T-cell (primary cell): Measurements from ENCODE around the gene CHD5. TPM values are rescaled to one million over a fixed set of nuclear protein-coding genes. Genes with fewer than 3 reads are reported as not detected.

Experiments
- ATAC-seq, 4 experiments: fragments of 200-7000 bp in 3 of 4; fragments of 150-1000 bp in 1 of 4; cut with Tn5 transposase; replicated peaks in 1 of 4; 1 replicate in 3 of 4; 2 replicates in 1 of 4; pipeline ENCODE4 v1.10.0; 2021; ENCODE audit warnings: moderate library complexity in 3 of 4, mild to moderate bottlenecking in 2 of 4, moderate number of reproducible peaks in 1 of 4
- CTCF ChIA-PET, 2 donors: fragments of 300-600 bp; sonication (Branson Sonifier 250); formaldehyde crosslinking; loops; one replicate each; lab custom pipeline; 2022; ENCODE audit warnings: antibody characterized with exemption in 2 of 2; lab: Charles Lee
- POLR2A ChIA-PET, 2 donors: fragments of 300-600 bp; sonication (Branson Sonifier 250); formaldehyde crosslinking; loops; one replicate each; lab custom pipeline; 2022; ENCODE audit warnings: antibody characterized with exemption in 2 of 2; lab: Charles Lee
- DNase-seq, 35 experiments: peaks; one replicate each; pipeline versions ENCODE4 v3.0.0 to v3.0.0-alpha.2; 2013 to 2023
- H3K27ac ChIP-seq: one replicate; pipeline ENCODE4 v1.5.1; 2013; ENCODE audit warnings: low read length
- H3K27me3 ChIP-seq, 2 experiments: replicated peaks in 1 of 2; 1 replicate in 1 of 2; 2 replicates in 1 of 2; pipeline versions ENCODE4 v1.6.1 to v1.7.0; 2013; ENCODE audit warnings: low read length in 1 of 2, mixed read lengths in 1 of 2; ENCODE audit not compliant: control insufficient read depth in 2 of 2, insufficient read depth in 2 of 2; ENCODE audit errors: extremely low read depth in 1 of 2
- H3K36me3 ChIP-seq, 2 donors: 1 replicate in 1 of 2; 2 replicates in 1 of 2; pipeline versions ENCODE4 v1.6.1 to v1.7.0; 2013; ENCODE audit warnings: low read length in 1 of 2; ENCODE audit not compliant: control insufficient read depth in 2 of 2, insufficient read depth in 1 of 2; ENCODE audit errors: extremely low read depth in 1 of 2
- H3K4me1 ChIP-seq, 2 experiments: 1 replicate in 1 of 2; 2 replicates in 1 of 2; pipeline versions ENCODE4 v1.6.1 to v1.7.0; 2013; ENCODE audit warnings: low read length in 2 of 2, mixed read lengths in 1 of 2; ENCODE audit not compliant: insufficient read depth in 2 of 2, control insufficient read depth in 1 of 2; ENCODE audit errors: extremely low read depth in 1 of 2
- H3K4me3 ChIP-seq, 2 donors: 1 replicate in 1 of 2; 2 replicates in 1 of 2; pipeline versions ENCODE4 v1.5.1 to v1.7.0; 2013; ENCODE audit warnings: mild to moderate bottlenecking in 2 of 2, low read length in 1 of 2, moderate library complexity in 1 of 2; ENCODE audit not compliant: control insufficient read depth in 1 of 2; ENCODE audit errors: extremely low read depth in 1 of 2
- H3K9me3 ChIP-seq: 2 replicates; pipeline ENCODE4 v1.7.0; 2013
- H3K27ac Mint-ChIP-seq, 2 donors: one replicate each; pipeline ENCODE4 v1.8.0; 2020 to 2021; ENCODE audit warnings: mild to moderate bottlenecking in 2 of 2, mixed read lengths in 2 of 2
- H3K27me3 Mint-ChIP-seq, 2 donors: one replicate each; pipeline ENCODE4 v1.8.0; 2021 to 2022; ENCODE audit warnings: mixed read lengths in 2 of 2
- H3K36me3 Mint-ChIP-seq: one replicate; pipeline ENCODE4 v1.8.0; 2021; ENCODE audit warnings: mixed read lengths
- H3K4me1 Mint-ChIP-seq, 3 donors: one replicate each; pipeline ENCODE4 v1.8.0; 2020 to 2022; ENCODE audit warnings: mixed read lengths in 3 of 3, mild to moderate bottlenecking in 1 of 3
- H3K4me3 Mint-ChIP-seq, 3 donors: one replicate each; pipeline ENCODE4 v1.8.0; 2020 to 2022; ENCODE audit warnings: mild to moderate bottlenecking in 3 of 3, mixed read lengths in 3 of 3, moderate library complexity in 3 of 3
- H3K9me3 Mint-ChIP-seq, 3 donors: one replicate each; pipeline ENCODE4 v1.8.0; 2020 to 2022; ENCODE audit warnings: mixed read lengths in 3 of 3
- WGBS: methylation state at CpG from one replicate; pipeline ENCODE4 v1.1.5; 2013; ENCODE audit warnings: missing lambda C conversion rate; ENCODE audit not compliant: insufficient coverage; 5-methylcytosine and 5-hydroxymethylcytosine counted together
- total RNA-seq, 35 experiments: library from RNA in 6 of 35; stranded (reverse) in 6 of 35; fragments of 120-200 nt in 1 of 35; gene quantifications; one replicate each; pipeline versions ENCODE4 v1.2.1 to v1.2.4 and lab custom pipeline; 2013 to 2026

Gene CHD5
- total RNA-seq, 5 donors from 2014 or later (not counting 1 experiment from before 2014, with no cell fraction given): 0.05 to 0.23 (median 0.16) TPM

DNA sequence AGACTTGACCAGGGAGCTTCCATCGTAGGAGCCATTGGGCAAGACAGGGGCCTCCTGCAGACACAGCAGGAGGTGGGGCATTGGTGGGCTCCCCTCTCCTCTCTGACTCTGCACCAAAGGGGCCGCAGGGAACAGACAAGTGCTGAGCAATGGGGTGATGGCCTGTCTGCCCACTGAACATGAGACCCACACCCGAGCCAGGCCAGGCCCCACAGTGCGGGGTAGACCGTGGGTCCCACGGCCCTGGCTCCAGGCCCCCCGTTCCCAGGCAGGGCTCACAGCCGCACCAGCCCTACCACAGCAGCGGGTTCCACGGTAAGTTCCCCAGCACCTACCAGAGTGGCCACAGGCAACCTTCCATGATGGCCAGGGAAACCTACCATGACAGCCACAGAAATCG is 45.9 kb downstream of the CHD5 start:
- no peak overlapping the region for H3K27ac ChIP-seq
- H3K36me3 ChIP-seq: no peaks in the 10 kb centered on the region
- CTCF ChIA-PET: interaction anchor here in 1 of 2 donors (0.7 kb wide), 1 partner anchor 43 kb away, joined by 5 read pairs; no protein-coding TSS in a partner anchor
- Mint-ChIP-seq H3K27me3 (peaks cover 0 to 2% of the 10 kb centered on the region in 2 donors), H3K36me3 (no peaks in the 10 kb centered on the region), H3K4me3 (no peak overlapping the region), H3K9me3 (peaks cover 7 to 11% (median 11%) of the 10 kb centered on the region in 3 donors), H3K27ac (no peak overlapping the region), H3K4me1 (no peaks in the 10 kb centered on the region)
- DNase-seq: no peak
- WGBS: 90% methylated on average over 9 of the region's 11 CpGs
- ATAC-seq: no peak
- no peaks in the 10 kb centered on the region for H3K4me1 ChIP-seq
- no peak overlapping the region for H3K4me3 ChIP-seq
- POLR2A ChIA-PET: no interaction called here
- H3K27me3 ChIP-seq: peaks cover 0 to 40% of the 10 kb centered on the region in 2 experiments
- no peaks in the 10 kb centered on the region for H3K9me3 ChIP-seq

DNA sequence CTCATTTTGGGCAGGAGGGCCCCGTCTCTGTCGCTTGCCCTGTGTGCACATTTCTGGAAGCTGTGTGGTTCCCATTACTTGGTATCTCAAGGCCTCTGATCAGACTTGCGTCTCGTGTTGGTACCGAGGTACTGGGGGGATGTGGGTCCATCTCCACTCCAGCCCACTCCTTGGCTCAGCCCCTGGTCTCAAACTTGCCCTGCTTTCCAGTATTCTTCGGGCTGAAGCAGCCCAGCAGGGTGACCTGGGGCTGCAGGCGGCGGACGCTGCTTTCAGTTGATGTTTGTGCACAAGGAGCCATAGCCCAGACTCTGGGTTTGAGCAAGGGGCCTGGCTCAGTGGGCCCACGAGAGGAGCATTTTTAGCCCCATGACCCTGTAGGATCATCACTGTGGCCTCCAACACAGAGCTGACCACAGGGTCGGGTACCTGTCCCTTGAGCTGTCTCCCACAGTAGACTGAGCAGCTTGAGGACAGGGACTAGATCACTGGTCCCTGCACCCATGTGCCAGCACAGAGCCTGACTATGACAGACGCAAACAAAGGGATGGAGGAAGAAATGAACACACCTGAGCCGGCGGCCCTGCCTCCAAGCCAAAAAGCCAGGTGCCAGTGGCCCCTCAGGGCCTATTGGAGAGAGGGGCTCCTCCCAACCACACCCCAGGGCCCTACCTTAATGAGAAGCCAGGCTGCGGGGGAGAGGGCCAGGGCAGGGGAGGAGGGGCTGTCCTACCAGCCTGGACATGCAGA is 46.8 kb downstream of the CHD5 start:
- POLR2A ChIA-PET: no interaction called here
- DNase-seq (no peak), ATAC-seq (no peak)
- Mint-ChIP-seq H3K9me3 (peaks cover 7 to 11% (median 11%) of the 10 kb centered on the region in 3 donors), H3K36me3 (no peaks in the 10 kb centered on the region), H3K27me3 (peaks cover 0 to 2% of the 10 kb centered on the region in 2 donors), H3K27ac (no peak overlapping the region), H3K4me1 (no peaks in the 10 kb centered on the region), H3K4me3 (no peak overlapping the region)
- Histone ChIP-seq H3K27me3 (peaks cover 0 to 41% of the 10 kb centered on the region in 2 experiments), H3K36me3 (no peaks in the 10 kb centered on the region), H3K27ac (no peak overlapping the region), H3K4me1 (no peaks in the 10 kb centered on the region), H3K4me3 (no peak overlapping the region), H3K9me3 (no peaks in the 10 kb centered on the region)
- WGBS: 92% methylated on average over 10 of the region's 15 CpGs
- CTCF ChIA-PET: interaction anchor here in 1 of 2 donors (0.7 kb wide), 1 partner anchor 42 kb away, joined by 5 read pairs; no protein-coding TSS in a partner anchor

DNA sequence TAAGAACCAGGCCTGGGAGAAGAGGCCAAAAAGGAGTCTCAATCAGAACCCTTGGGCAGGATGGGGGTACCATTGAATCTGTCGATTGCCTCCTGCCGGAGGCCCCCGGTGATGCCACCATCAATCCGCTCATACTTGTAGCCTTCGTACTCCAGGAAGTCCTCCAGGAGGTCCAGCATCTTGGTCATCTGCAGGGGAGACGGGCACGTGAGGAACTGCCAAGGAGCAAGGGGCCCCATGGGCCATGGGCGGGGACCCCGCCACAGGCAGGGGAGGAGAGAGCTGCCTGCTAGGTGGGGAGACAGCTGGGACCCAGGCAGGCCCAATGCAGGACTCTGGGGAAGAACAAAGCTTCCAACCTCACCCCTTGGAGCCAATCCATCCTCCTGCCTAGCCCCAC is 48.6 kb downstream of the CHD5 start:
- Mint-ChIP-seq H3K9me3 (peaks cover 7 to 11% (median 11%) of the 10 kb centered on the region in 3 donors), H3K27me3 (peaks cover 3 to 4% of the 10 kb centered on the region in 2 donors), H3K36me3 (no peaks in the 10 kb centered on the region), H3K4me1 (peaks cover 0 to 5% (median 3%) of the 10 kb centered on the region in 3 donors), H3K4me3 (no peak overlapping the region), H3K27ac (no peak overlapping the region)
- no peaks in the 10 kb centered on the region for H3K9me3 ChIP-seq
- no peak overlapping the region for H3K27ac ChIP-seq
- ATAC-seq (no peak), DNase-seq (no peak)
- no peak overlapping the region for H3K4me3 ChIP-seq
- POLR2A ChIA-PET: no interaction called here
- CTCF ChIA-PET: no interaction called here
- H3K36me3 ChIP-seq: no peaks in the 10 kb centered on the region
- H3K27me3 ChIP-seq: peaks cover 0 to 54% of the 10 kb centered on the region in 2 experiments
- 98% methylated on average over 5 of the region's 9 CpGs for WGBS
- H3K4me1 ChIP-seq: peaks cover 0 to 6% of the 10 kb centered on the region in 2 experiments

DNA sequence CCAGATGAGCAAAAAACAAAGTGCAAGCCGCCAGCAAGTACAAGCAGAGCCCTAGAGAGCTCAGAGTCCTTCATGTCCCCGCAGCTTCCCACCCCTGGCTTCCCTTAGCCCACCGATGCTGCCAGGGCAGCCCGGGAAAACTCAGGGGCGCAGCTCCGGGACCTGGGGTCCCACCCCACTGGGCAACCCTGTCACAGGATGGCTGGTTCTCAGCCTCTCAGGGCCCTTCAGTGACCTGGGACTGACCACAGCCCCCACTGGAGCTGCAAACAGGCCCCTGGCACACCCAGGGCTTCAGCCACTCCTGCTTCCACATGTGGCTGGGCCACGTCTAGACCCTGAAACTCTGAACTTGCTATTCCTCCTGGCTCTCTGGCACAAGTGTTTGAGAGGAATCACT is 49.5 kb downstream of the CHD5 start:
- Mint-ChIP-seq H3K36me3 (no peaks in the 10 kb centered on the region), H3K4me3 (no peak overlapping the region), H3K27me3 (peaks cover 1 to 9% of the 10 kb centered on the region in 2 donors), H3K27ac (no peak overlapping the region), H3K4me1 (peaks cover 0 to 5% (median 3%) of the 10 kb centered on the region in 3 donors), H3K9me3 (peaks cover 7 to 11% (median 11%) of the 10 kb centered on the region in 3 donors)
- ATAC-seq: no peak
- H3K36me3 ChIP-seq: no peaks in the 10 kb centered on the region
- POLR2A ChIA-PET: no interaction called here
- peaks cover 0 to 56% of the 10 kb centered on the region in 2 experiments for H3K27me3 ChIP-seq
- no peak overlapping the region for H3K4me3 ChIP-seq
- peaks cover 0 to 6% of the 10 kb centered on the region in 2 experiments for H3K4me1 ChIP-seq
- DNase-seq: no peak
- CTCF ChIA-PET: no interaction called here
- H3K9me3 ChIP-seq: no peaks in the 10 kb centered on the region
- WGBS: 82% methylated on average over 7 of the region's 7 CpGs
- H3K27ac ChIP-seq: no peak overlapping the region

DNA sequence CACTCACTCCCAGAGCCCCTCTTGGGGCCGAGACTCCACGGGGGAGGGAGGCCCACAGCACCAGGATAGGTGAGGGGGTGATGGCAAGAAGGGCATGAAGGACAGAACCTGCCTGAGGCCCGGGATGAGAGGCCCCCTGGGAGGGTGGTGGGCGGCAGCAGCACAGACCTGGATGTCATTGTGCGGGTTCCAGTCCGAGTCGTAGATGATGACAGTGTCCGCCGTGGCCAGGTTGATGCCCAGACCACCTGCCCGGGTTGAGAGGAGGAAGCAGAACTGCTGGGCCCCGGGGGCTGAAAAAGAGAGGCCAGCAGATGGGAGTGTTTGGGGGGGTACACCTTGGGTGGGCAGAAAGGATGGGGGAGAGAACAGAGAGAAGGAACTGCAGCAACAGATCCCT is 50.1 kb downstream of the CHD5 start:
- peaks cover 1 to 9% of the 10 kb centered on the region in 2 donors for H3K27me3 Mint-ChIP-seq
- H3K27ac Mint-ChIP-seq: no peak overlapping the region
- peaks cover 0 to 5% (median 3%) of the 10 kb centered on the region in 3 donors for H3K4me1 Mint-ChIP-seq
- peaks cover 0 to 61% of the 10 kb centered on the region in 2 experiments for H3K27me3 ChIP-seq
- no peak for ATAC-seq
- H3K27ac ChIP-seq: no peak overlapping the region
- H3K9me3 Mint-ChIP-seq: peaks cover 7 to 11% (median 11%) of the 10 kb centered on the region in 3 donors
- no peaks in the 10 kb centered on the region for H3K36me3 Mint-ChIP-seq
- H3K4me1 ChIP-seq: peaks cover 0 to 6% of the 10 kb centered on the region in 2 experiments
- ChIA-PET POLR2A (no interaction called here), CTCF (no interaction called here)
- DNase-seq: no peak
- no peaks in the 10 kb centered on the region for H3K9me3 ChIP-seq
- H3K4me3 ChIP-seq: no peak overlapping the region
- no peak overlapping the region for H3K4me3 Mint-ChIP-seq
- no peaks in the 10 kb centered on the region for H3K36me3 ChIP-seq
- 83% methylated on average over 9 of the region's 11 CpGs for WGBS

DNA sequence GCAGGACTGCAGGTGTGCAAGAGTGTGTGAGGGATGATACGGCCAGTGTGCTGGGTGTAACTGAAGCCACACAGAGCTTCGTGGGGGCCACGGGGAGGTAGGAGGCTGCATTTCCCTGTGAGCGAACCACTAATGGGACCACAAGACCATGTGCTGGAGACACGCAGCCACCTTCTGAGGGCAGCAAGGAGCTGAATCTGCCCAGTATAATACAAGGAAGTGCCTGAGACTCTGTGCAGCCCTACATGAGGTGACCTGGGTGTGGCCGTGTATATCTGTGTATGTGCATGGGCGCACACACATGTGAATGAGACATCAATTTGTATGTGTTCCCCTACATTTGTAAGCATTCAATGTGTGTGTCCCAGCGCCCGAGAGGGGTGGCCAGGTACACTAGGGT is 50.8 kb downstream of the CHD5 start:
- CTCF ChIA-PET: no interaction called here

More for the DNA sequence above, 50.8 kb downstream of the CHD5 start:
- no peak overlapping the region for H3K4me3 ChIP-seq
- WGBS: 73% methylated on average over 8 of the region's 9 CpGs
- peaks cover 7 to 11% (median 11%) of the 10 kb centered on the region in 3 donors for H3K9me3 Mint-ChIP-seq
- H3K36me3 ChIP-seq: no peaks in the 10 kb centered on the region
- POLR2A ChIA-PET: no interaction called here
- no peak overlapping the region for H3K27ac ChIP-seq
- no peaks in the 10 kb centered on the region for H3K9me3 ChIP-seq
- DNase-seq (no peak), ATAC-seq (no peak)
- H3K36me3 Mint-ChIP-seq: no peaks in the 10 kb centered on the region
- peaks cover 0 to 55% of the 10 kb centered on the region in 2 experiments for H3K27me3 ChIP-seq
- H3K27me3 Mint-ChIP-seq: peaks cover 1 to 9% of the 10 kb centered on the region in 2 donors
- H3K4me1 Mint-ChIP-seq: peaks cover 0 to 5% (median 3%) of the 10 kb centered on the region in 3 donors
- peaks cover 0 to 6% of the 10 kb centered on the region in 2 experiments for H3K4me1 ChIP-seq
- no peak overlapping the region for H3K27ac Mint-ChIP-seq
- H3K4me3 Mint-ChIP-seq: no peak overlapping the region
